CD4-positive, alpha-beta T cell (primary cell): ENCODE results near the gene DMKN. TPM values are rescaled to one million over a fixed set of nuclear protein-coding genes. Genes with fewer than 3 reads are reported as not detected.

Experiments used
- ATAC-seq: fragments of 200-7000 bp; cut with Tn5 transposase; one replicate; pipeline ENCODE4 v1.10.0; 2022; ENCODE audit warnings: mild to moderate bottlenecking; ENCODE audit not compliant: poor library complexity
- CTCF ChIA-PET: fragments of 350-600 bp; sonication (Branson Sonifier 250); formaldehyde crosslinking; loops from one replicate; lab custom pipeline; 2021; ENCODE audit warnings: antibody characterized with exemption, inconsistent platforms; lab: Charles Lee
- POLR2A ChIA-PET: fragments of 350-600 bp; sonication (Branson Sonifier 250); formaldehyde crosslinking; loops from one replicate; lab custom pipeline; 2021; ENCODE audit warnings: antibody characterized with exemption, inconsistent platforms; lab: Charles Lee
- DNase-seq, 14 experiments: peaks; one replicate each; pipeline ENCODE4 v3.0.0-alpha.2; 2013 to 2020; ENCODE audit warnings: mixed read lengths in 2 of 14
- H3K27ac ChIP-seq, 2 donors: one replicate each; pipeline versions ENCODE4 v1.5.1 to v1.7.0; 2013; ENCODE audit warnings: low read length in 2 of 2, low read depth in 1 of 2, mild to moderate bottlenecking in 1 of 2
- H3K27me3 ChIP-seq, 2 experiments: 1 replicate in 1 of 2; 2 replicates in 1 of 2; pipeline versions ENCODE4 v1.6.1 to v1.7.0; 2013; ENCODE audit warnings: low read length in 2 of 2, control low read depth in 1 of 2, mild to moderate bottlenecking in 1 of 2, moderate library complexity in 1 of 2; ENCODE audit not compliant: insufficient read depth in 2 of 2, control insufficient read depth in 1 of 2
- H3K36me3 ChIP-seq: one replicate; pipeline ENCODE4 v1.6.1; 2013; ENCODE audit warnings: low read length, control low read depth; ENCODE audit not compliant: insufficient read depth
- H3K4me1 ChIP-seq: one replicate; pipeline ENCODE4 v1.6.1; 2013; ENCODE audit warnings: low read length, control low read depth; ENCODE audit not compliant: insufficient read depth
- H3K4me3 ChIP-seq: one replicate; pipeline ENCODE4 v1.5.1; 2013; ENCODE audit warnings: mild to moderate bottlenecking, low read length, moderate library complexity
- H3K9me3 ChIP-seq, 2 experiments: 1 replicate in 1 of 2; 2 replicates in 1 of 2; pipeline versions ENCODE4 v1.6.1 to v1.7.0; 2013; ENCODE audit warnings: low read length in 2 of 2, mild to moderate bottlenecking in 2 of 2, control low read depth in 1 of 2, moderate library complexity in 1 of 2; ENCODE audit not compliant: control insufficient read depth in 1 of 2, insufficient read depth in 1 of 2
- H3K27ac Mint-ChIP-seq: one replicate; pipeline ENCODE4 v1.8.0; 2020; ENCODE audit warnings: mixed read lengths
- H3K27me3 Mint-ChIP-seq: one replicate; pipeline ENCODE4 v1.8.0; 2021; ENCODE audit warnings: mixed read lengths
- H3K36me3 Mint-ChIP-seq: one replicate; pipeline ENCODE4 v1.8.0; 2021; ENCODE audit warnings: low read depth, mixed read lengths
- H3K4me1 Mint-ChIP-seq: one replicate; pipeline ENCODE4 v1.8.0; 2021; ENCODE audit warnings: low read depth, mixed read lengths
- H3K4me3 Mint-ChIP-seq: one replicate; pipeline ENCODE4 v1.8.0; 2020; ENCODE audit warnings: mild to moderate bottlenecking, mixed read lengths
- H3K9me3 Mint-ChIP-seq: one replicate; pipeline ENCODE4 v1.8.0; 2020; ENCODE audit warnings: mixed read lengths
- intact Hi-C, 2 experiments: fragments of 100-400 bp; cut with DNase I in 1 of 2; cut with micrococcal nuclease in 1 of 2; formaldehyde crosslinking; loops; one replicate each; pipeline versions ENCODE4 v1.15.1 to v1.9.0; 2023 to 2025; cut with DNase I, micrococcal nuclease
- total RNA-seq, 174 experiments: library from RNA in 2 of 174; stranded (reverse) in 2 of 174; gene quantifications; one replicate each; pipeline ENCODE4 v1.2.3 and lab custom pipeline; 2021 to 2026
- TF ChIP-seq, protein P1 (sequence below): fragments of 200-600 bp; IDR thresholded peaks from one replicate; pipeline ENCODE4 v1.8.0; 2022; ENCODE audit warnings: antibody characterized with exemption, mild to moderate bottlenecking

DMKN gene
- total RNA-seq, 2 experiments from 2014 or later: not detected

DNA sequence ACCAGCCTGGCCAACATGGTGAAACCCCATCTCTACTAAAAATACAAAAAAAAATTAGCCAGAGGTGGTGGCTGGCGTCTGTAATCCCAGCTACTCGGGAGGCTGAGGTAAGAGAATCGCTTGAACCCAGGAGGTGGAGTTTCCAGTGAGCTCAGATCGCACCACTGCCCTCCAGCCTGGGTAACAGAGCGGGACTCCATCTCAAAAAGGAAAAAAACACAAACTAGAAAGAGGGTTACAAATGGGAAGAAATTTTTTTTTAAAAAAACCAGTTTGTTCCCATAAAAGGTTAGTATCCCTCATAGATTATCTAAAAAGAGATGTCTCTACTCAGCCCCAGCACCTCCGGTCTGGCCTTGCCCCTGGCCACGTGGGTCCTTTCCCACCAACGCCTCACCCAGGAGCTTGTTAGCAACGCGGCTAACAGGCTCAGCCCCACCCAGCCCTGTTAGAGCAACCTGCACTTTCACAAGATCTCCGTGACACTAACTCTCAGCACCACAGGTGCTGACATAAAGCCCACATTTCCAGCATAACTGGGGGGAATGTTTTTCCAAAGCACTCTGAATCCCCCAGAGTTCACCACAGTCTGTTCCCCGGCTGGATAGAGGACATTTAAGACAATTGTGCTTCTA lies 4.3 kb downstream of the DMKN start:
- ATAC-seq (peak; percentile 63), DNase-seq (peak in 11 of 14 experiments; percentile 15 to 68 (median 30))
- peak overlapping the region; percentile 52 for H3K4me3 ChIP-seq
- Mint-ChIP-seq H3K4me1 (peaks cover 17% of the 10 kb centered on the region), H3K4me3 (peak overlapping the region; percentile 72), H3K9me3 (no peaks in the 10 kb centered on the region), H3K27ac (no peak overlapping the region), H3K27me3 (peaks cover 78% of the 10 kb centered on the region), H3K36me3 (no peaks in the 10 kb centered on the region)
- ChIA-PET POLR2A (interaction anchor here (2.1 kb wide), 1 partner anchor 46 kb away, joined by 7 read pairs; no protein-coding TSS in a partner anchor), CTCF (interaction anchor here (2.1 kb wide), 1 partner anchor 14 kb away, joined by 12 read pairs; no protein-coding TSS in a partner anchor)
- H3K9me3 ChIP-seq: peaks cover 0 to 3% of the 10 kb centered on the region in 2 experiments
- H3K27ac ChIP-seq: no peak overlapping the region
- intact Hi-C loops: no loop called here
- TF ChIP-seq, protein P1, sequence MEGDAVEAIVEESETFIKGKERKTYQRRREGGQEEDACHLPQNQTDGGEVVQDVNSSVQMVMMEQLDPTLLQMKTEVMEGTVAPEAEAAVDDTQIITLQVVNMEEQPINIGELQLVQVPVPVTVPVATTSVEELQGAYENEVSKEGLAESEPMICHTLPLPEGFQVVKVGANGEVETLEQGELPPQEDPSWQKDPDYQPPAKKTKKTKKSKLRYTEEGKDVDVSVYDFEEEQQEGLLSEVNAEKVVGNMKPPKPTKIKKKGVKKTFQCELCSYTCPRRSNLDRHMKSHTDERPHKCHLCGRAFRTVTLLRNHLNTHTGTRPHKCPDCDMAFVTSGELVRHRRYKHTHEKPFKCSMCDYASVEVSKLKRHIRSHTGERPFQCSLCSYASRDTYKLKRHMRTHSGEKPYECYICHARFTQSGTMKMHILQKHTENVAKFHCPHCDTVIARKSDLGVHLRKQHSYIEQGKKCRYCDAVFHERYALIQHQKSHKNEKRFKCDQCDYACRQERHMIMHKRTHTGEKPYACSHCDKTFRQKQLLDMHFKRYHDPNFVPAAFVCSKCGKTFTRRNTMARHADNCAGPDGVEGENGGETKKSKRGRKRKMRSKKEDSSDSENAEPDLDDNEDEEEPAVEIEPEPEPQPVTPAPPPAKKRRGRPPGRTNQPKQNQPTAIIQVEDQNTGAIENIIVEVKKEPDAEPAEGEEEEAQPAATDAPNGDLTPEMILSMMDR: no peak
- H3K4me1 ChIP-seq: peaks cover 20% of the 10 kb centered on the region
- H3K36me3 ChIP-seq: no peaks in the 10 kb centered on the region
- H3K27me3 ChIP-seq: peaks cover 26% of the 10 kb centered on the region in 2 experiments

GRCh38 chr19:35508129-35508528 lies 5.3 kb downstream of the DMKN start:
- Mint-ChIP-seq H3K4me3 (no peak overlapping the region), H3K27ac (no peak overlapping the region), H3K27me3 (peaks cover 78% of the 10 kb centered on the region), H3K9me3 (no peaks in the 10 kb centered on the region), H3K4me1 (peaks cover 17% of the 10 kb centered on the region), H3K36me3 (no peaks in the 10 kb centered on the region)
- DNase-seq: no peak
- TF ChIP-seq, protein P1: no peak
- ATAC-seq: no peak
- H3K4me1 ChIP-seq: peaks cover 20% of the 10 kb centered on the region
- intact Hi-C loops: no loop called here
- H3K27me3 ChIP-seq: peaks cover 26 to 28% of the 10 kb centered on the region in 2 experiments
- no peaks in the 10 kb centered on the region for H3K36me3 ChIP-seq
- peaks cover 0 to 3% of the 10 kb centered on the region in 2 experiments for H3K9me3 ChIP-seq
- no peak overlapping the region for H3K27ac ChIP-seq
- ChIA-PET CTCF (no interaction called here), POLR2A (no interaction called here)
- no peak overlapping the region for H3K4me3 ChIP-seq

DNA sequence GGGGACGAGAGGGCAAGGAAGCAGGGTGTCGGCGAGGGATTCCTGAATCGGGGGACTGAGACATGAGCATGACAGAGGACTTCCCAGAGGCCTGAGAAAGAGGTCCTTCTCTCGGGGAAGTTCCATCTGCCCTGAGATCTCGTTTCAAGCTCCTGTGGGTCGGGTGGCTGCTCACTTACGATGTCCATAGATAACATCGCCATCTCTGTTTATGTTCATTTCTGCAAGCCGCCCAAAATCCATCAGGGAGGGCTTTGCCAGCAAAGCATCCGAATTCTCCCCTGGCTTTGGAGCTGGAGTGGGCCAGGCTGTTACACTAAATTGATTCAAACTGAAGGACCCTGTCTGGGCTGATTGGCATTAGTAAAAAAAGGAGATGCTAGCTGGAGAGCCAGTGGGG lies 5.9 kb downstream of the DMKN start:
- peaks cover 75% of the 10 kb centered on the region for H3K27me3 Mint-ChIP-seq
- H3K4me3 Mint-ChIP-seq: no peak overlapping the region
- Histone ChIP-seq H3K36me3 (no peaks in the 10 kb centered on the region), H3K27ac (no peak overlapping the region), H3K4me1 (peaks cover 20% of the 10 kb centered on the region), H3K9me3 (peaks cover 0 to 3% of the 10 kb centered on the region in 2 experiments), H3K27me3 (peaks cover 26% of the 10 kb centered on the region in 2 experiments), H3K4me3 (no peak overlapping the region)
- intact Hi-C loops: no loop called here
- no peak overlapping the region for H3K27ac Mint-ChIP-seq
- H3K36me3 Mint-ChIP-seq: no peaks in the 10 kb centered on the region
- ChIA-PET POLR2A (no interaction called here), CTCF (no interaction called here)
- H3K9me3 Mint-ChIP-seq: no peaks in the 10 kb centered on the region
- ATAC-seq: no peak
- TF ChIP-seq, protein P1: no peak
- H3K4me1 Mint-ChIP-seq: peaks cover 17% of the 10 kb centered on the region
- no peak for DNase-seq
